Mammary epithelial cell (primary cell): ENCODE results near the gene TRIP13.

Experiments used
- EZH2 ChIP-seq: IDR thresholded peaks from 2 replicates; pipeline ENCODE4 v1.6.1; 2012; ENCODE audit warnings: low read length, inconsistent platforms, borderline replicate concordance
- TF ChIP-seq, protein P1 (sequence below), 2 donors: IDR thresholded peaks in 1 of 2; conservative IDR thresholded peaks in 1 of 2; 2 replicates each; pipeline ENCODE4 v1.5.1; 2011 to 2012; ENCODE audit warnings: inconsistent platforms in 2 of 2, low read length in 2 of 2, mild to moderate bottlenecking in 2 of 2, control low read depth in 1 of 2, low read depth in 1 of 2; ENCODE audit not compliant: insufficient read depth in 1 of 2; ENCODE audit errors: extremely low read depth in 1 of 2

DNA sequence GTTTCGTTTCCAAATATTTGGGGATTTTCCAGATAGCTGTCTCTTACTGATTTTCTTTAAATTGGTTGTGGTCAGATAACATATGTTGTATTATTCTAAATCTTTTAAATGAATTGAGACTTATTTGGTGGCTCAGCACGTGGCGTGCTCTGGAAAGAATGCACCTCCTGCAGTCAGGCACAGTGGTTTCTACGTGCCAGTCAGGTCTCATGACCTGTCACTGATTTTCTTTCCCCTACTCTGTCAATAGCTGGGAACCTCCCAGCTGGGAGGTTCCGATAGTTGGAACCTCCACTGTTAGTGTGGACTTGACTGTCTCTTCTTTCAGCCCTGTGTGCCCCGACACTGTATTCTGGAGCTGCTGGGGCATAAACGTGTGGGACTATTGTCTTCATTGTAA lies 27.6 kb downstream of the TRIP13 start:
- no peak for TF ChIP-seq EZH2
- TF ChIP-seq, protein P1, sequence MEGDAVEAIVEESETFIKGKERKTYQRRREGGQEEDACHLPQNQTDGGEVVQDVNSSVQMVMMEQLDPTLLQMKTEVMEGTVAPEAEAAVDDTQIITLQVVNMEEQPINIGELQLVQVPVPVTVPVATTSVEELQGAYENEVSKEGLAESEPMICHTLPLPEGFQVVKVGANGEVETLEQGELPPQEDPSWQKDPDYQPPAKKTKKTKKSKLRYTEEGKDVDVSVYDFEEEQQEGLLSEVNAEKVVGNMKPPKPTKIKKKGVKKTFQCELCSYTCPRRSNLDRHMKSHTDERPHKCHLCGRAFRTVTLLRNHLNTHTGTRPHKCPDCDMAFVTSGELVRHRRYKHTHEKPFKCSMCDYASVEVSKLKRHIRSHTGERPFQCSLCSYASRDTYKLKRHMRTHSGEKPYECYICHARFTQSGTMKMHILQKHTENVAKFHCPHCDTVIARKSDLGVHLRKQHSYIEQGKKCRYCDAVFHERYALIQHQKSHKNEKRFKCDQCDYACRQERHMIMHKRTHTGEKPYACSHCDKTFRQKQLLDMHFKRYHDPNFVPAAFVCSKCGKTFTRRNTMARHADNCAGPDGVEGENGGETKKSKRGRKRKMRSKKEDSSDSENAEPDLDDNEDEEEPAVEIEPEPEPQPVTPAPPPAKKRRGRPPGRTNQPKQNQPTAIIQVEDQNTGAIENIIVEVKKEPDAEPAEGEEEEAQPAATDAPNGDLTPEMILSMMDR (conservative IDR thresholded peaks at IDR 0.05 in 1 of 2, IDR thresholded peaks at IDR 0.05 in 1 of 2; ENCODE audit: extremely low read depth in 1 of 2, insufficient read depth in 1 of 2, low read depth in 1 of 2, low read length in 2 of 2), result no peak
